ENCODE data around the gene EVL.

Gene EVL

DNA sequence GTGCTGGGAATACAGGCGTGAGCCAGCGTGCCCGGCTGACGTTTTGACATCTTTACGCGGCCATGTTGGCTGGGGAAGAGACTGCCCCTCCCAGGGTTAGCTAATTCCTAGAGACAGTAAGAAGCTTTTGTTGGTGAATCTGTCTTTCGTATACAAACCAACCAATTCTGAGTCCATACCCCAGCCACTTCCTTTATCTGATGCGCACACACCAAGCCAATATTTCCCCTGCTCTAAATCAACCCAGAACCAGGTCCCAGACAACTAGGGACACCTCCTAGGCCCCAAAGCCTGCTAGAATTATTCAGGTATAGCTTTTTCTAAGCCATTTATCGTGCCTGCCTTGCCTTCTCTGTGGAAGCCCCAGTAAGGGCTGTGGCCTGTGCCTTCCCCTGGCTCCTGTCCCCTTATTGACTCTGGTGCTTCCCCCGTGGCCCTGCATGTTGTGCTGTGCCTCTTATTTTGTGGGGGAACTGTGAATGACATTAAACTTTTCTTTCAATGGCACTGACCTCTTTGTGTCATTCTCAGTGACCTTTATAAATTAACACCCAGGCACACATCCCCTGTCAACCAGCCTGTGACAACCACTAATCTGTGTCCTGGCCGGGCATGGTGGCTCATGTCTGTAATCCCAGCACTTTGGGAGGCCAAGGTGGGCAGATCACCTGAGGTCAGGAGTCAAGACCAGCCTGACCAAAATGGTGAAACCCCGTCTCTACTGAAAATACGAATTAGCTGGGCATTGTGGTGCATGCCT, 10.7 kb upstream of the EVL start:
- Histone ChIP-seq H3K27me3 (ENCODE audit: insufficient read depth, poor library complexity, severe bottlenecking) (no peaks in the 10 kb centered on the region), H3K4me3 (replicated peaks; ENCODE audit: insufficient read depth, low read length) (no peak overlapping the region), H3K27ac (replicated peaks) (peak overlapping the region; percentile 10; the same call in 1 of the 2 replicates)
- TF ChIP-seq SPI1 (IDR thresholded peaks at IDR 0.05; ENCODE audit: borderline replicate concordance, low read depth): peak; percentile 31; the same call in 1 of the 2 replicates
- no peak for TF ChIP-seq CTCF (IDR thresholded peaks at IDR 0.05; ENCODE audit: insufficient read depth, low read length)
- peak in 1 of 2 experiments; percentile 34 for DNase-seq (ENCODE audit: low read depth in 1 of 2, low spot score in 1 of 2)

DNA sequence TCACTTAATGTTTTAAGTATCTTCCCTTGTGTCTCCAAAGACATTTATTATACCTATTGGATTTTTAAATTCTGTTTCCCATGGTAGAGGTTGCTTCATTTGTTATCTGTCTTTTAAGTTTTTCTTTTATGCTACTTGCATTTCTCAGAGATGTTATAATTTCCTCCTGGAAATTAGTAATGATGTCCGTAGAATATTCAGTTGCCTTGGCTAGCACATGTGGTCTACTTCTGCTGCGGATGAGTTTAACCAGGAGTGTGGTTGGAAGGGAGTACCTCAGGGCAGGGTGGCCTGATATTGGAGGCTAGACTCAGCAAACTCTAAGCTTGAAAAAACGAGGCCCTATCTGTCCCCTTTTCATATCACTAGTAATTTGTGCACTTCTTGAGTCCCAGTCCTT, 8.8 kb upstream of the EVL start:
- H3K27me3 ChIP-seq (ENCODE audit: insufficient read depth, poor library complexity, severe bottlenecking): no peaks in the 10 kb centered on the region
- H3K27ac ChIP-seq (replicated peaks): no peak overlapping the region
- TF ChIP-seq REST (IDR thresholded peaks at IDR 0.05; ENCODE audit: insufficient replicate concordance, low read depth) (no peak), CTCF (IDR thresholded peaks at IDR 0.05; ENCODE audit: insufficient read depth, low read length) (no peak), SPI1 (IDR thresholded peaks at IDR 0.05; ENCODE audit: borderline replicate concordance, low read depth) (no peak), POLR2AphosphoS5 (IDR thresholded peaks at IDR 0.05; ENCODE audit: low read depth) (no peak), GABPA (IDR thresholded peaks at IDR 0.05; ENCODE audit: low read depth) (no peak)
- DNase-seq (ENCODE audit: low read depth in 1 of 2, low spot score in 1 of 2): no peak
- no peak overlapping the region for H3K4me3 ChIP-seq (replicated peaks; ENCODE audit: insufficient read depth, low read length)

DNA sequence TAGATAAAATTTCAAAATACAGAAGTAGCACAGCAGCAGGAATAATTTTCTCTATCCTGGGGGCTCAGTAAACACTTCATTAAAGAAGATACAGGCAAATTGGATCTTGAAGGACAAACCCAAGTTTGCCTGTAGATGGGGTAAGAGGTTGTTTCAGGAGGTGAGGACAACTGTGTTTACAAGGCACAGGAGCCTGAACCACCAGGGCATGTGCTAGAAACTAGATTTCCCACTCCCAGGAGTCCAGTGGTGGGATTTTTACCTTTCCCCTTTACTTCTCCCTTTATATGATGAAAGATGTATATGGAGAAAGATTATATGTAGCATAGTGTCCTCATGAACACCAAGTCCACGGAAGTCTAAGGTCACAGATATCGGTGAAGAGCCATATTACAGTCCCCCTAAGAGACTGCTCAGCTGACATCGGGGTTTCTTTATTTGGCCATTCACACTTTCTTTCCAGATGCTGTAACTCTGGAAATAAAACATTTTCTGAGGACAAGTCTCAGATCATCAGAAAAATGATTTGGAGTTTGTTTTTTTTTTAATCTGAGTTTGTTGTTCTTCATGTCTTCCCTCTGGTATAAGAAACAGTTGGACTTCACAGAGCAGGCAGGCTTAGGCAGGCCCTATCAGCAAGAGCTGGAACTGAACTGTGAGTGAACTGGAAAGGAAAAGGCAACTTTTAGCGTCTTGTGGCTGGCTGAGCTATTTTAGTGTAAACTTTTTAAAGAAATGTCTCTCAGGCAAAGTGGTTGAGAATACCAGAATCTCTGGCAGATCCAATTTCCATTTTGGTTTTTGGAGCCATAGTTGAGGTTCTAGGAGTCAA, 8.0 kb upstream of the EVL start:
- peak in 1 of 2 experiments; percentile 43 for DNase-seq (ENCODE audit: low read depth in 1 of 2, low spot score in 1 of 2)
- TF ChIP-seq SPI1 (IDR thresholded peaks at IDR 0.05; ENCODE audit: borderline replicate concordance, low read depth): no peak
- no peak overlapping the region for H3K4me3 ChIP-seq (replicated peaks; ENCODE audit: insufficient read depth, low read length)
- no peak overlapping the region for H3K27ac ChIP-seq (replicated peaks)
- H3K27me3 ChIP-seq (ENCODE audit: insufficient read depth, poor library complexity, severe bottlenecking): no peaks in the 10 kb centered on the region

DNA sequence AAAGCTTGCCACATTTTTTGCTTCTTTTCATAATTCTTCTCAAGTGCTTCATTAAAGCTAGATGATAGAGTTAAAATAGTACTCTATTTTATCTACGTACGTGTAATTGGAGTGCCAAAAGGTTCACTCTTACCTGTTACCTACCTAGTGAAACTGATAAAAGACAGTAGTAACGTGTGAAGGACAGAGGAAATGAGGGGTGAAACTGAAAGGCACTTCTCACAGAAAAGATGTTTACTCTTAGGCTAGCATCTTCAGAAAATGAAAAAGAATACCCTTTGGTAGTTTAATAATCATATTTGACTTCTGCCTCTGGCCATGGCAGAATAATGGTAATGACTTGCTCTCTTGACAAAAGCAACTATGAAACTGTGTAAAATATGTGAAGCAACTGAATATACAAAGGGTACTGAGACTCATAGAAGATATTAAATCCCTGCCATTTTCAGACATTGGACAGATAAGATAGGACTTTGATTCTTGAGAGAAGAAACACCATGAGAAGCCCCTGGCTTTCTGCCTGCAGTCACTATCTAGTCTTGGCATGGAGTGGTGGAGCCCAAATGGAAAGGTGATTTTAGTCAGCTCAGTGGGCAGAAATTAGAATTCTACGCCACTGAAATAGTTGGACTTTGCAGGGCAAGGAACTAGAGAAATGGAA, 6.3 kb upstream of the EVL start:
- Histone ChIP-seq H3K27ac (replicated peaks) (no peak overlapping the region), H3K4me3 (replicated peaks; ENCODE audit: insufficient read depth, low read length) (no peak overlapping the region), H3K27me3 (ENCODE audit: insufficient read depth, poor library complexity, severe bottlenecking) (no peaks in the 10 kb centered on the region)
- TF ChIP-seq REST (IDR thresholded peaks at IDR 0.05; ENCODE audit: insufficient replicate concordance, low read depth) (no peak), GABPA (IDR thresholded peaks at IDR 0.05; ENCODE audit: low read depth) (no peak), SPI1 (IDR thresholded peaks at IDR 0.05; ENCODE audit: borderline replicate concordance, low read depth) (no peak), CTCF (IDR thresholded peaks at IDR 0.05; ENCODE audit: insufficient read depth, low read length) (no peak), POLR2AphosphoS5 (IDR thresholded peaks at IDR 0.05; ENCODE audit: low read depth) (no peak)
- DNase-seq (ENCODE audit: low read depth in 1 of 2, low spot score in 1 of 2): no peak

Data from HL-60 (cell line).